Activated CD4-positive, alpha-beta memory T cell treated with anti-CD3 and anti-CD28 coated beads, Interleukin-2, amount 10 ng/mL, durations not matched to agents 7 days and 5 days (primary cell): ENCODE results near the gene GAPDHS. TPM values are rescaled to one million over a fixed set of nuclear protein-coding genes. Genes with fewer than 3 reads are reported as not detected.

Experiments used
- total RNA-seq, 2 experiments: library from RNA; stranded (reverse); gene quantifications; one replicate each; pipeline ENCODE4 v1.2.3, GENCODE V29; 2021

Gene GAPDHS
- total RNA-seq, 2 experiments from 2014 or later, result not detected

Other genes with a start within 250 kb of the GAPDHS start
- gene MAG, start 241.3 kb upstream of the GAPDHS start, total RNA-seq, result not detected
- gene CD22, start 204.3 kb upstream of the GAPDHS start, total RNA-seq, result under 1 TPM; 0.63 to 0.76 TPM
- not detected for gene FFAR1, start 185.6 kb upstream of the GAPDHS start, total RNA-seq
- gene FFAR3, start 175.0 kb upstream of the GAPDHS start, total RNA-seq, result under 1 TPM; 0.63 to 0.78 TPM
- under 1 TPM in 1 of 2 experiments, not detected in 1; 0.13 TPM for gene GPR42, start 162.4 kb upstream of the GAPDHS start, total RNA-seq
- not detected for gene FFAR2, start 85.2 kb upstream of the GAPDHS start, total RNA-seq
- gene KRTDAP, start 43.0 kb upstream of the GAPDHS start, total RNA-seq, result not detected
- gene DMKN, start 19.8 kb upstream of the GAPDHS start, total RNA-seq, result not detected
- gene SBSN, start 5.1 kb upstream of the GAPDHS start, total RNA-seq, result not detected
- gene TMEM147, start 12.2 kb downstream of the GAPDHS start, total RNA-seq, result 10 to 100 TPM; 39.6 to 47.4 TPM
- gene ATP4A, start 30.2 kb downstream of the GAPDHS start, total RNA-seq, result not detected
- gene PMIS2, start 52.7 kb downstream of the GAPDHS start, total RNA-seq, result not detected
- gene HAUS5, start 79.3 kb downstream of the GAPDHS start, total RNA-seq, result 10 to 100 TPM; 45.3 to 46.5 TPM
- gene RBM42, start 95.6 kb downstream of the GAPDHS start, total RNA-seq, result 100 to 1,000 TPM in 1 of 2 experiments, 10 to 100 TPM in 1; 99.5 to 102 TPM
- gene ETV2, start 108.3 kb downstream of the GAPDHS start, total RNA-seq, result under 1 TPM; 0.65 to 0.96 TPM
- gene COX6B1, start 114.9 kb downstream of the GAPDHS start, total RNA-seq, result 100 to 1,000 TPM; 440 to 442 TPM
- under 1 TPM; 0.65 to 0.86 TPM for gene UPK1A, start 133.1 kb downstream of the GAPDHS start, total RNA-seq
- gene ZBTB32, start 171.1 kb downstream of the GAPDHS start, total RNA-seq, result 10 to 100 TPM; 94.8 to 96.2 TPM
- 10 to 100 TPM; 57.3 to 57.5 TPM for gene KMT2B, start 184.5 kb downstream of the GAPDHS start, total RNA-seq
- 10 to 100 TPM; 78.9 to 90.5 TPM for gene IGFLR1, start 209.0 kb downstream of the GAPDHS start, total RNA-seq
- gene U2AF1L4, start 212.0 kb downstream of the GAPDHS start, total RNA-seq, result 10 to 100 TPM; 35.5 to 36.2 TPM
- 10 to 100 TPM; 48.1 to 51.3 TPM for gene PSENEN, start 212.2 kb downstream of the GAPDHS start, total RNA-seq
- gene LIN37, start 215.1 kb downstream of the GAPDHS start, total RNA-seq, result 10 to 100 TPM; 13.1 to 16.2 TPM
- gene HSPB6, start 223.6 kb downstream of the GAPDHS start, total RNA-seq, result under 1 TPM in 1 of 2 experiments, not detected in 1; 0.48 TPM
- 10 to 100 TPM; 47.1 to 52.4 TPM for gene PROSER3, start 224.7 kb downstream of the GAPDHS start, total RNA-seq
- gene ARHGAP33, start 242.1 kb downstream of the GAPDHS start, total RNA-seq, result 10 to 100 TPM; 60.9 to 67.0 TPM